Cardiac muscle cell (in vitro differentiated cells and primary cell): ENCODE measurements around the gene BTBD8. TPM values are rescaled to one million over a fixed set of nuclear protein-coding genes. Genes with fewer than 3 reads are reported as not detected.

ENCODE experiments used
- DNase-seq, 2 donors: peaks; one replicate each; pipeline versions ENCODE4 v3.0.0 to v3.0.0-alpha.2; 2010 to 2017; ENCODE audit warnings: low read depth in 1 of 2, low spot score in 1 of 2
- H3K27ac ChIP-seq: fragments of 200-600 bp; sonication (generic); 2 replicates; pipeline ENCODE4 v1.5.1; 2016
- H3K27me3 ChIP-seq: fragments of 200-600 bp; sonication (generic); 2 replicates; pipeline ENCODE4 v1.6.0; 2016; ENCODE audit warnings: control low read depth
- H3K36me3 ChIP-seq: fragments of 200-600 bp; sonication (generic); 2 replicates; pipeline ENCODE4 v1.5.1; 2016; ENCODE audit warnings: control low read depth
- H3K4me1 ChIP-seq: fragments of 200-600 bp; sonication (generic); 2 replicates; pipeline ENCODE4 v1.8.1; 2017; ENCODE audit warnings: low read depth, mild to moderate bottlenecking, mixed run types
- H3K4me3 ChIP-seq: fragments of 200-600 bp; sonication (generic); 2 replicates; pipeline ENCODE4 v1.5.1; 2016; ENCODE audit warnings: mild to moderate bottlenecking
- H3K9me3 ChIP-seq: fragments of 200-600 bp; sonication (generic); 2 replicates; pipeline ENCODE4 v1.5.1; 2017; ENCODE audit warnings: low read depth, mild to moderate bottlenecking, control low read depth
- polyA plus RNA-seq: library from polyadenylated mRNA; unstranded; fragments of >200 nt; fragmentation: Nextera tagmentation; extraction: Ambion mirVana; gene quantifications from 2 replicates; pipeline ENCODE4 v1.2.1, GENCODE V29; 2016
- total RNA-seq: library from RNA; depleted of rRNA; stranded (reverse); fragments of >200 nt; gene quantifications from 2 replicates; pipeline ENCODE4 v1.2.3, GENCODE V29; 2016
- TF ChIP-seq, protein P1 (sequence below): IDR thresholded peaks from 2 replicates; pipeline ENCODE4 v1.5.1; 2012; ENCODE audit warnings: low read depth, mild to moderate bottlenecking, low read length

BTBD8 gene
- total and polyA plus RNA-seq, 2 experiments from 2014 or later = 3.1 to 6.6 TPM

DNA sequence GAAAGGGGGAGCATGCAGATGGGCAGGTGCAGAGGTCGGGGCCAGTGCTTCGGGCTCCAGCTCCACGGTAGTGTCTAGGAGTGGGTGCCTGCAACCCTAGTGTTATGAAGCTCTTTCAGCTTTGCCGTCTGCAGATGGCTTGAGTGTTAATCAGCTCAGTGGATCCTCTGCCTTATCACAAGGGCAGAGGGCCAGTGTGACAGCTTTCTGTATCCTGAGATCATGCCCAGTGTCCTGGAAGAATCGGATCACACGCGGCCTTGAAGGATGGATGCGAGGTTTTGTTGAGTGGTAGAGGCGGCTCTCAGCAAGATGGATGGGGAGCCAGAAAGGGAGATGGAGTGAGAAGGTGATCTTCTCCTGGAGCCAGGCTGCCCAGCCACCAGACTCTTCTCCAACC is 112.1 kb downstream of the BTBD8 start:
- H3K4me3 ChIP-seq = no peak overlapping the region
- TF ChIP-seq, protein P1, sequence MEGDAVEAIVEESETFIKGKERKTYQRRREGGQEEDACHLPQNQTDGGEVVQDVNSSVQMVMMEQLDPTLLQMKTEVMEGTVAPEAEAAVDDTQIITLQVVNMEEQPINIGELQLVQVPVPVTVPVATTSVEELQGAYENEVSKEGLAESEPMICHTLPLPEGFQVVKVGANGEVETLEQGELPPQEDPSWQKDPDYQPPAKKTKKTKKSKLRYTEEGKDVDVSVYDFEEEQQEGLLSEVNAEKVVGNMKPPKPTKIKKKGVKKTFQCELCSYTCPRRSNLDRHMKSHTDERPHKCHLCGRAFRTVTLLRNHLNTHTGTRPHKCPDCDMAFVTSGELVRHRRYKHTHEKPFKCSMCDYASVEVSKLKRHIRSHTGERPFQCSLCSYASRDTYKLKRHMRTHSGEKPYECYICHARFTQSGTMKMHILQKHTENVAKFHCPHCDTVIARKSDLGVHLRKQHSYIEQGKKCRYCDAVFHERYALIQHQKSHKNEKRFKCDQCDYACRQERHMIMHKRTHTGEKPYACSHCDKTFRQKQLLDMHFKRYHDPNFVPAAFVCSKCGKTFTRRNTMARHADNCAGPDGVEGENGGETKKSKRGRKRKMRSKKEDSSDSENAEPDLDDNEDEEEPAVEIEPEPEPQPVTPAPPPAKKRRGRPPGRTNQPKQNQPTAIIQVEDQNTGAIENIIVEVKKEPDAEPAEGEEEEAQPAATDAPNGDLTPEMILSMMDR = no peak
- DNase-seq = no peak
- H3K4me1 ChIP-seq = no peaks in the 10 kb centered on the region
- H3K36me3 ChIP-seq = no peaks in the 10 kb centered on the region
- H3K27me3 ChIP-seq = no peaks in the 10 kb centered on the region
- H3K27ac ChIP-seq = no peak overlapping the region
- no peaks in the 10 kb centered on the region for H3K9me3 ChIP-seq

DNA sequence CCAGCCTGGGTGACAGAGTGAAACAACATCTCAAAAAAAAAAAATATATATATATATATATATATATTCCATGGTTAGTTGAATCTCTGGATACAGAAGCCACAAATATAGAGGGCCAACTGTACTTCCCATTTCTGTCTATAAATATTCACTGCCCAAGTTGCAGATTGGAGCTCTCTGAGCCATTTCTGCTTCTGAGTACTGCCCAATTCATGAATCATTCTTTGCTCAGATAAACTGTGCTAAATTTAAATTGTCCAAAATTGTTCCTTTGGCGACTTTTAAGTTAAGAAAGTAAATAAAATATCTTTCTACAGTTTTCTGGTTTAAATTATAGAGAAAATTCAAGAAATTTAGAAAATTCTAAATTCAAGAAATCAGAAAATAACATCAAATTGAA is 114.4 kb downstream of the BTBD8 start:
- Histone ChIP-seq H3K36me3 (no peaks in the 10 kb centered on the region), H3K27ac (no peak overlapping the region), H3K9me3 (no peaks in the 10 kb centered on the region), H3K4me1 (no peaks in the 10 kb centered on the region), H3K27me3 (no peaks in the 10 kb centered on the region), H3K4me3 (no peak overlapping the region)
- TF ChIP-seq, protein P1 = no peak
- no peak for DNase-seq

DNA sequence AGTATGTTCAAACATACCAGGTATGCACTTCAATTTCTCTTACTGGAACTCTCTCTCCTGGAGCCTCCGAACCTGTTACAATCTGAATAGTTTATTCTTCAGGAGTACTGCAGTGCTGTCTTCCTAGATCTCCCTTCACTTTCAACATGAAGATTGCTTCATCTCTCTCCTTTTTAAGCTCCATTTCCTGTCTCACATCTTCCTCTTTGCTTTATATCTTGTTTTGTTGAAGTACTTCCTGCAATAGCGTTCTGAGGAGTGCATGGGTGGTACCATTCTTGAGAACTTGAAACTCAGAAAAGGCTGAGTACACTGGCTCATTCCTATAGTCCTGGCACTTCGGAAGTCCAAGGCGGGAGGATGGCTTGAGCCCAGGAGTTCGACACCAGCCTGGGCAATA is 121.8 kb downstream of the BTBD8 start:
- Histone ChIP-seq H3K4me3 (no peak overlapping the region), H3K36me3 (no peaks in the 10 kb centered on the region), H3K27me3 (no peaks in the 10 kb centered on the region), H3K27ac (no peak overlapping the region), H3K4me1 (no peaks in the 10 kb centered on the region), H3K9me3 (no peaks in the 10 kb centered on the region)
- DNase-seq = peak in 1 of 2 donors; percentile 24
- TF ChIP-seq, protein P1 = no peak

DNA sequence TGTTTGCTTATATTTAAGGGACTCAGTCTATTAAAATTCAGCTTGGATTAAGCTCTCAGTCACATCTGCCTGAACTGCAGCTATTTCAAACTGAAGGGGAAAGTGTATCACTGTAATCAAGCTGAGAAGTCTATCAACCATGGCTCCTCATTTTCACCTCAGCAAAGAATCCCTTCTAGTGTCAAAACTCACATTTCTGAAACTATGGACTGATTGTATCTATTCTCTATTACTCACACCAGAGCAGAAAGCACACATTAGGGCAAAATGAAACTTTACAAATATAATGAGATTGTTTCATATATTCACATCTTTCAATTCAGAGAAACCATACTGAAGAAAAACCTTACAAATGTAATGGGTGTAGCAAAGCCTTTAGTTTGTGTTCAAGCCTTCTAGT is 123.0 kb downstream of the BTBD8 start:
- Histone ChIP-seq H3K27ac (no peak overlapping the region), H3K36me3 (no peaks in the 10 kb centered on the region), H3K4me3 (no peak overlapping the region), H3K4me1 (no peaks in the 10 kb centered on the region), H3K9me3 (no peaks in the 10 kb centered on the region), H3K27me3 (no peaks in the 10 kb centered on the region)
- DNase-seq = no peak
- TF ChIP-seq, protein P1 = no peak

DNA sequence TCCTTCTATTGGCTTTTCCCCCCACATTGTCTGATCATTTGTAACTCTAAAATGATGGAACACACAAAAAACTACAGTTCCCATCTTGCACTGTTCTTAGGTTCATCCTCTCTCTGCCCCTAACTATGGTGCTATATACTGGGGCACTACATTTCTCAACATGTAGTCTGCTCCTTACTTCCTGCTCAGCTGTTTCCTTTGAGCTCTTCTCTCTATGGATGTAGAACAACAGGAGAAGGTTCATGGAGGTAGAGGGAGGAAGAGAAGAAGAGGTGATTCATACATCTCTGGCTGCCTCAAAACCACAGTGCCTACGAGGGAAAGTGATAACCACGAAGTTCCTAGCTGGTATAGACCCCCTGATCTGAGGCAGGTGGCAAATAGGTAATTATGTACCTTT is 130.6 kb downstream of the BTBD8 start:
- DNase-seq = peak in 1 of 2 donors; percentile 13
- TF ChIP-seq, protein P1 = no peak
- no peaks in the 10 kb centered on the region for H3K4me1 ChIP-seq
- H3K36me3 ChIP-seq = no peaks in the 10 kb centered on the region
- no peaks in the 10 kb centered on the region for H3K9me3 ChIP-seq
- H3K4me3 ChIP-seq = no peak overlapping the region
- H3K27ac ChIP-seq = no peak overlapping the region
- H3K27me3 ChIP-seq = no peaks in the 10 kb centered on the region

DNA sequence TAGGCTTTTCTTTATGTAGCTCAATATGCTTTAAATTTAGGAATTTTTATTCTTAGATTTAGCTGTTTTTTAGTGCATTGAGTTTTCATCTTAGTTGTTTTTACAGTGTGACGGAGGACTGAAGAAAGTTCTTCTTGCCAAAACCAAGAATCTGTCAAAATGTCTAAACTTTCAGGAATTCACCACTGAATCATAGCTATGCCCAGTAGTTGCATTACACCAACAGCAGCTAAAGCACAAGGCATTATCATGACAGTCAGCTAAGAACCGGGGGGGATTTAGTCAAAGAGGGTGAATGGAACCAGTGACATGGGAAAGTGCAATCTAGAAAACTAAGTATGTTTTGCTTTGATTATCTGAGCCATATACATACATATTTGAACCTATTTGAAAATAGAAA is 131.0 kb downstream of the BTBD8 start:
- no peak overlapping the region for H3K27ac ChIP-seq
- no peak overlapping the region for H3K4me3 ChIP-seq
- no peaks in the 10 kb centered on the region for H3K4me1 ChIP-seq
- H3K9me3 ChIP-seq = no peaks in the 10 kb centered on the region
- peak in 1 of 2 donors; percentile 69 for DNase-seq
- TF ChIP-seq, protein P1 = no peak
- H3K36me3 ChIP-seq = no peaks in the 10 kb centered on the region
- H3K27me3 ChIP-seq = no peaks in the 10 kb centered on the region
